Endothelial cell of umbilical vein (primary cell): ENCODE measurements around the gene SLC4A11. TPM values are rescaled to one million over a fixed set of nuclear protein-coding genes. Genes with fewer than 3 reads are reported as not detected.
A peak's percentile ranks its signal among the peaks of the same experiment; 100 is the strongest.

Experiments used
- BruUV-seq: library from RNA; stranded (reverse); fragments of 400-500 nt; replicated peaks from 2 replicates; lab custom pipeline; 2021; lab: Mats Ljungman, UMichigan
- CTCF ChIA-PET: fragments of 300-600, 350-600 bp; sonication (Branson Sonifier 250); formaldehyde crosslinking; loops from one replicate; lab custom pipeline; 2021; ENCODE audit warnings: antibody characterized with exemption, inconsistent platforms; lab: Charles Lee
- POLR2A ChIA-PET: fragments of 300-600, 350-600 bp; sonication (Branson Sonifier 250); formaldehyde crosslinking; loops from one replicate; lab custom pipeline; 2021; ENCODE audit warnings: antibody characterized with exemption, inconsistent platforms; lab: Charles Lee
- DNase-seq: peaks from one replicate; pipeline ENCODE4 v3.0.0-alpha.2; 2011; ENCODE audit warnings: low read depth, low spot score
- FAIRE-seq: peaks from 2 replicates; lab custom pipeline; 2011; peaks lifted over from hg19 to GRCh38; lab: Jason Lieb, UNC
- H2AFZ ChIP-seq: 2 replicates; pipeline ENCODE4 v1.6.0; 2012; ENCODE audit warnings: low read depth, low read length, control low read depth, inconsistent platforms
- H3K27ac ChIP-seq: 2 replicates; pipeline ENCODE4 v1.5.1; 2011; ENCODE audit warnings: low read depth, mild to moderate bottlenecking, control low read depth, low read length, moderate library complexity; ENCODE audit not compliant: insufficient read depth
- H3K27me3 ChIP-seq, 2 experiments: 2 replicates each; pipeline versions ENCODE4 v1.6.0 to v1.6.1; 2011; ENCODE audit warnings: low read length in 2 of 2, mixed read lengths in 1 of 2; ENCODE audit not compliant: control insufficient read depth in 2 of 2, insufficient read depth in 2 of 2
- H3K36me3 ChIP-seq, 2 experiments: 2 replicates in 1 of 2; 3 replicates in 1 of 2; pipeline ENCODE4 v1.5.1; 2011; ENCODE audit warnings: low read length in 2 of 2, mild to moderate bottlenecking in 1 of 2, moderate library complexity in 1 of 2; ENCODE audit not compliant: control insufficient read depth in 2 of 2, insufficient read depth in 2 of 2; ENCODE audit errors: extremely low read depth in 1 of 2
- H3K4me1 ChIP-seq: 3 replicates; pipeline ENCODE4 v1.5.1; 2011; ENCODE audit warnings: mild to moderate bottlenecking, low read length; ENCODE audit not compliant: control insufficient read depth, insufficient read depth; ENCODE audit errors: extremely low read depth
- H3K4me2 ChIP-seq: 2 replicates; pipeline ENCODE4 v1.6.1; 2011; ENCODE audit warnings: low read length, control low read depth, mixed read lengths; ENCODE audit not compliant: insufficient read depth
- H3K4me3 ChIP-seq, 3 experiments: fragments of 200-600 bp in 1 of 3; sonication (generic), shearing (Covaris generic) in 1 of 3; replicated peaks in 1 of 3; 2 replicates each; pipeline ENCODE4 v1.5.1; 2011 to 2016; ENCODE audit warnings: control low read depth in 3 of 3, low read length in 3 of 3, mild to moderate bottlenecking in 2 of 3, inconsistent platforms in 1 of 3, low read depth in 1 of 3, moderate library complexity in 1 of 3; ENCODE audit not compliant: insufficient read depth in 1 of 3
- H3K79me2 ChIP-seq: 2 replicates; pipeline ENCODE4 v1.6.0; 2012; ENCODE audit warnings: low read length, inconsistent platforms; ENCODE audit not compliant: control insufficient read depth, insufficient read depth
- H3K9ac ChIP-seq: replicated peaks from 2 replicates; pipeline ENCODE3; 2011; ENCODE audit warnings: low read length, control low read depth; ENCODE audit not compliant: insufficient read depth; ENCODE audit errors: extremely low read depth
- H3K9me1 ChIP-seq: replicated peaks from 3 replicates; pipeline ENCODE4 v1.6.0; 2011; ENCODE audit warnings: mild to moderate bottlenecking, low read length; ENCODE audit not compliant: control insufficient read depth, insufficient read depth; ENCODE audit errors: extremely low read depth
- H3K9me3 ChIP-seq: replicated peaks from 2 replicates; pipeline ENCODE4 v1.5.1; 2012; ENCODE audit warnings: low read length, inconsistent platforms; ENCODE audit not compliant: control insufficient read depth, insufficient read depth
- H4K20me1 ChIP-seq: replicated peaks from 2 replicates; pipeline ENCODE3; 2011; ENCODE audit warnings: mild to moderate bottlenecking, low read length; ENCODE audit not compliant: control insufficient read depth, insufficient read depth; ENCODE audit errors: extremely low read depth
- EZH2 ChIP-seq: IDR thresholded peaks from 2 replicates; pipeline ENCODE4 v1.6.1; 2012; ENCODE audit warnings: borderline replicate concordance, low read depth, mild to moderate bottlenecking, moderate library complexity, low read length, inconsistent platforms; ENCODE audit not compliant: severe bottlenecking
- FOS ChIP-seq: IDR thresholded peaks from 2 replicates; pipeline ENCODE4 v1.6.1; 2011; ENCODE audit warnings: mild to moderate bottlenecking, low read length, moderate library complexity, borderline replicate concordance; ENCODE audit not compliant: insufficient read depth
- GATA2 ChIP-seq: IDR thresholded peaks from 2 replicates; pipeline ENCODE4 v1.7.0; 2011; ENCODE audit warnings: low read depth, mild to moderate bottlenecking, moderate library complexity, mixed read lengths, low read length; ENCODE audit not compliant: insufficient read length, insufficient read depth
- JUN ChIP-seq: IDR thresholded peaks from 2 replicates; pipeline ENCODE4 v1.6.1; 2011; ENCODE audit warnings: borderline replicate concordance, low read depth; ENCODE audit not compliant: insufficient read length, insufficient read depth
- MYC ChIP-seq: IDR thresholded peaks from one replicate; pipeline ENCODE4 v1.6.1; 2011; ENCODE audit warnings: mild to moderate bottlenecking, low read depth, low read length
- POLR2A ChIP-seq: IDR thresholded peaks from 2 replicates; pipeline ENCODE4 v1.6.1; 2012; ENCODE audit warnings: low read depth, mild to moderate bottlenecking, control low read depth, low read length
- POLR2AphosphoS5 ChIP-seq: IDR thresholded peaks from 2 replicates; pipeline ENCODE4 v1.6.1; 2012; ENCODE audit warnings: low read depth, mild to moderate bottlenecking, control low read depth, low read length, moderate library complexity; ENCODE audit not compliant: insufficient read depth
- dilution Hi-C: fragments of 300-500 bp; cut with MboI; formaldehyde crosslinking; loops from one replicate; pipeline ENCODE4 v1.15.0; 2019; ENCODE audit warnings: low sequenced_read_pairs; ENCODE audit not compliant: extremely low pct_ligation_motif_present
- intact Hi-C: fragments of 100-400 bp; cut with micrococcal nuclease; formaldehyde crosslinking; loops from one replicate; pipeline ENCODE4 v1.10.0; 2022
- polyA plus RNA-seq, 4 experiments: library from polyadenylated mRNA; depleted of rRNA in 3 of 4; stranded (reverse) in 3 of 4; unstranded in 1 of 4; fragments of >200 nt; gene quantifications; 2 replicates each; pipeline versions ENCODE4 v1.2.1 to v1.2.3, GENCODE V29; 2011 to 2012; ENCODE audit warnings: missing spikeins in 1 of 4
- total RNA-seq: library from RNA; stranded (reverse); gene quantifications from 2 replicates; pipeline ENCODE4 v1.2.3, GENCODE V29; 2021
- TF ChIP-seq, protein P1 (sequence below): IDR thresholded peaks from 2 replicates; pipeline ENCODE4 v1.6.1; 2011; ENCODE audit not compliant: insufficient read depth, insufficient read length

The SLC4A11 gene
- total and polyA plus RNA-seq, 2 donors (not counting 3 experiments of a cell fraction or from before 2014, with no cell fraction given), result 5.7 to 10.2 TPM

GRCh38 chr20:3248167-3248992 is 9.4 kb upstream of the SLC4A11 start:
- Histone ChIP-seq H4K20me1 (no peaks in the 10 kb centered on the region), H3K9me3 (no peaks in the 10 kb centered on the region), H3K36me3 (peaks cover under 1 to 4% of the 10 kb centered on the region in 2 experiments), H3K4me1 (peaks cover 7% of the 10 kb centered on the region), H3K4me3 (peak overlapping the region in 2 of 3 experiments; percentile 37 to 43), H2AFZ (peak overlapping the region; percentile 50), H3K4me2 (peak overlapping the region; percentile 82), H3K27ac (no peak overlapping the region), H3K27me3 (peaks cover 0 to 11% of the 10 kb centered on the region in 2 experiments), H3K79me2 (no peaks in the 10 kb centered on the region), H3K9me1 (no peaks in the 10 kb centered on the region), H3K9ac (no peak overlapping the region)
- ChIA-PET POLR2A (no interaction called here), CTCF (interaction anchor here (1.1 to 5.2 kb wide), 9 partner anchors 9 to 195 kb away, joined by 3 to 26 read pairs (median 6); partner anchors contain the start of gene SLC4A11)
- dilution Hi-C loops (no loop called here), intact Hi-C loops (no loop called here)
- TF ChIP-seq JUN, result no peak
- TF ChIP-seq GATA2, result no peak
- TF ChIP-seq MYC, result no peak
- TF ChIP-seq POLR2A, result no peak
- TF ChIP-seq FOS, result no peak
- TF ChIP-seq EZH2, result peak; percentile 61
- TF ChIP-seq, protein P1, sequence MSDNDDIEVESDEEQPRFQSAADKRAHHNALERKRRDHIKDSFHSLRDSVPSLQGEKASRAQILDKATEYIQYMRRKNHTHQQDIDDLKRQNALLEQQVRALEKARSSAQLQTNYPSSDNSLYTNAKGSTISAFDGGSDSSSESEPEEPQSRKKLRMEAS, result no peak
- TF ChIP-seq POLR2AphosphoS5, result peak; percentile 33
- FAIRE-seq (peak; percentile 85), DNase-seq (peak; percentile 38)
- no TSS peak for BruUV-seq
